HG03175 (cell line): ENCODE data around the gene SPDYE17.
"Not testable (repeated sequence)": the region's sequence is repeated elsewhere in the genome, so short reads cannot be mapped to it uniquely, and the experiment has no call there.

ENCODE experiments used
- ATAC-seq: cut with Tn5 transposase; IDR thresholded peaks from one replicate; pipeline ENCODE4 v1.9.1; 2021; ENCODE audit warnings: mild to moderate bottlenecking, moderate library complexity; ENCODE audit not compliant: unreplicated experiment

The SPDYE17 gene, protein sequence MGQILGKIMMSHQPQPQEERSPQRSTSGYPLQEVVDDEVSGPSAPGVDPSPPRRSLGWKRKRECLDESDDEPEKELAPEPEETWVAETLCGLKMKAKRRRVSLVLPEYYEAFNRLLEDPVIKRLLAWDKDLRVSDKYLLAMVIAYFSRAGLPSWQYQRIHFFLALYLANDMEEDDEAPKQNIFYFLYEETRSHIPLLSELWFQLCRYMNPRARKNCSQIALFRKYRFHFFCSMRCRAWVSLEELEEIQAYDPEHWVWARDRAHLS

DNA sequence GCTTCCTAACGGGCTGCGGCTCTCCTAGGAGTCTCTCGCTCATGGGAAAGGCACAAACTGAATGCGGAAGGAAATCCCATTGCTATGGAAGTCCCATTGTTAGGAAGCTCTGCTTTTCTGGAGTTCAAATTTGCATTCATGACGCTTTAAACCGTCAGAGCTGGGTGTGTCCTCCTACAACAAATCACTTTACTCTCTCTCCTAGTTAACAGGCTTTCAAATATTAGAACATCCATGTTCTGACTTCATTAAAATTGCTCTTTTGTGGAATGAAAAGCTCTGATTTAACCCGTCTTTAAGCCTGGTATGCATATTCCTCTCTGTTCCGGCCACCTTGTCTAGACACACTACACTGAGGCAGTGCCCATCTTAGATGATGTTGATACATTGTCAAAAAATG, at the start of gene SPDYE17:
TSS of gene SPDYE17 (minus strand) at position 101 of the 400 bp plus-strand sequence. CDS start 1,791 bp downstream, outside the sequence.
- ATAC-seq: not testable (repeated sequence)

- not testable (repeated sequence) for ATAC-seq
Measured at GRCh38 chr7:77080236-77080635, 48.1 kb upstream of the SPDYE17 start.

DNA sequence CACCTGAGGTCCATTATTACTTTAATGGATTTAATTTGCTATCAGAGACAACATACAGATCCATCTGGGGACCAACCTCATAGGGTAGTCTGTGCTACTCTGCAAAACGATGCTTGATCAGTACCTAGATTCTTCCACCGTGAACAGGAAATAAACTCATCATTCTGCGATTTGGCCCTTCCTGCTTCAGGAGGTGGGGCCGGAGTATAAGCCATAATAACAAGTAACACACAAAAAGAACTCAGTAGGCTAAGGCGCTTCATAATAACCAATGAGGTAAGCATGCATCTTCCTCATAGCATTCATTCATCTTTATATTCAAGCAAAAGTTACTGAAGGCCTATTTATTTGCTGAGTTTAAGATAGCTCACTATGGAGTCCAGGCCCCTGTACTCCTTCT, 47.5 kb upstream of the SPDYE17 start:
- ATAC-seq: not testable (repeated sequence)

GRCh38 chr7:77079112-77079511, 47.0 kb upstream of the SPDYE17 start:
- ATAC-seq: not testable (repeated sequence)

- ATAC-seq: not testable (repeated sequence)
Measured at GRCh38 chr7:77077060-77077459, 44.9 kb upstream of the SPDYE17 start.

DNA sequence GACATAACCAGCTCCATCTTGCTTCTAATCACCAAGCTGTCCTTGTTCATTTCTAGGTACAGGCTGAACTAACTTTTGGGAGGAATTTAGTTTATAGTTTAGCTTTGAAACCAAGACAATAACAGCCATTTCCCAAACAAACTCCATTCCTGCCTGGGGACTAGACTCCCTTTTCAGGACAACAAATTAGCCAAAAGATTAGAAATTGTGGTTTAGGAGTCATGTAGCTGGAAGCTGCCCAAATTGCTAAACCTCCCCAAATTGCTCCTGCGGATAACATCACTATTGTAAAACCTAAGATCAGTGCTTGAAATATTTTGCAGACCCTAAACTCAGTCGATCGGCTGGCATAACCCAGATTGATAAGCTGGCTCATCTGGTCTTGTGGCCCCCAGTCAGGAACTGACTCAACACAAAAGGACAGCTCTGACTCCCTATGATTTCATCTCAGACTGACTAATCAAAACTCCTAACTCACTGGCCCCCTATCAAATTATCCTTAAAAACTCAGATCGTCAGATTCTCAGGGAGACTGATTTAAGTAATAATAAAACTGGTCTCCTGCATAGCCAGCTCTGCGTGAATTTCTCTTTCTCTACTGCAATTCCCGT, 42.7 kb upstream of the SPDYE17 start:
- not testable (repeated sequence) for ATAC-seq

- not testable (repeated sequence) for ATAC-seq
Measured at GRCh38 chr7:77071108-77071507, 38.9 kb upstream of the SPDYE17 start.

DNA sequence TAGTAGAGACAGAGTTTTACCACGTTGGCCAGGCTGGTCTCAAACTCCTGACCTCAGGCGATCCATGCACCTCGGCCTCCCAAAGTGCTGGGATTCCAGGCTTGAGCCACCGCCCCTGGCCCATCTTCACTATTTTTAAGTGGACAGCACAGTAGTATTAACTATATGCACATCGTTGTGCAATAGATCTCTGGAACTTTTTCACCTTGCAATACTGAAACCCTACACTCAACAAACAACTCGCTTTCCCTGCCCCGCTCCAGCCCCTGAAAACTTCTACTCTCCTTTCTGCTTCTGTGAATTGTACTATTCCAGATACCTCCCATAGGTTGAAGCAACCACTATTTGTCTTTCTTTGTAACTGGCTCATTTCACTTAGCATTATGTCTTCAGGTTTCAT, 33.7 kb upstream of the SPDYE17 start:
- ATAC-seq: not testable (repeated sequence)

DNA sequence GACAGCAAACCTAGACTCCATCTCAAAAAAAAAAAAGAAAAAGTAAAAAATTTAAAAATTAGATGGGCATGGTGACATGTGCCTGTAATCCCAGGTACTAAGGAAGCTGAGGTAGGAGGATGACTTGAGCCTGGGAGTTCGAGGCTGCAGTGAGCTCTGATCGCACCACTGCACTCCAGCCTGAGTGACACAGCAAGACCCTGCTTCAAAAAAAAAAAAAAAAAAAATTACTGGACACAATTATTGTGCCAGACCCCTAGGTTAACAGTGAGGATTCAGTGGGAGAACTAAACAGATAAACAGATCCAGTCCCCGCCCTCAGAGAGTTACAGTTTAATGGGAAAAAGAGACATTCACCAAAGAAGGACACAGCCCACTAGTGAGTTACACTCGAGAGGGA, 31.6 kb upstream of the SPDYE17 start:
- not testable (repeated sequence) for ATAC-seq

DNA sequence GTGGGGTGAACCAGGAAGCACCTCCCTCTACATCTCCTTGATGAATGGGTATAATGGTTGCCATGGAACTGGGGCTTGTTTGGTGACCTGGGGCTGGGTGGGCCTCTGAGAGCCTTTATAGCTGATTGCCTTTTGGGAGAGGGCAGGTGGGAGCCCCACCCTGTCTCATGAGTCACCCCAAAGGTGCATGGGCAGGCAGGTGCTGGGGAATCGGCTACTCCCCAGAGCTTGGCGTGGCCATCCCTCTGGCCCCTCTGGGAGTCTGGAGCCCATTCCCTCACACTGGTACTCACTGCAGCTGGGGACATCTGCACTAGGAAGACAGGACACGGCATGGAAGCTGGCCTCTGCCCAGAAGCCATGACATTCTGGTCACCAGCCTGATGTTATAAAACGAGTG, 30.4 kb upstream of the SPDYE17 start, which contains the start of gene SPDYE18:
TSS of gene SPDYE18 (minus strand) at position 2 of the 400 bp plus-strand sequence. CDS start 2,046 bp downstream, outside the sequence.
- ATAC-seq: not testable (repeated sequence)

DNA sequence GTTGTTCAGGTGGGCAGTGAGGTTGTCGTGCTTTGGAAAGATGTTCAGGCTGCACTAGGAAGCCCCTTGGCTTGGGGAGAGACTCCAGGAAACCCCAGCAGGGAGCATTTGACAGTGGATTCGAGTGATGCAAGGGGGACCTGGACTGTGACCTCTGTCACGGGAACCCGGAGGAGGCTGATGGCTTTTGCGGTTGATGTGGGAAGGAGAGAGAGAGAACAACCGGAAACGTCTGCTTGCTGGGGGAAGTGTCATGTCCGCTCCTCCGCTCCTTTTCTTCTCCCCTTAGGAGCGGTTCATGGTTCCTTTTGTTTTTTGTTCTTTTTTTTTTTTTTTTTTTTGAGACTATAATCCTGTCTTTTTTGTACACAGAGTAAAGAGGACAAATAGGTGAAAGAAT, 5.8 kb downstream of the SPDYE17 start:
- ATAC-seq: not testable (repeated sequence)

DNA sequence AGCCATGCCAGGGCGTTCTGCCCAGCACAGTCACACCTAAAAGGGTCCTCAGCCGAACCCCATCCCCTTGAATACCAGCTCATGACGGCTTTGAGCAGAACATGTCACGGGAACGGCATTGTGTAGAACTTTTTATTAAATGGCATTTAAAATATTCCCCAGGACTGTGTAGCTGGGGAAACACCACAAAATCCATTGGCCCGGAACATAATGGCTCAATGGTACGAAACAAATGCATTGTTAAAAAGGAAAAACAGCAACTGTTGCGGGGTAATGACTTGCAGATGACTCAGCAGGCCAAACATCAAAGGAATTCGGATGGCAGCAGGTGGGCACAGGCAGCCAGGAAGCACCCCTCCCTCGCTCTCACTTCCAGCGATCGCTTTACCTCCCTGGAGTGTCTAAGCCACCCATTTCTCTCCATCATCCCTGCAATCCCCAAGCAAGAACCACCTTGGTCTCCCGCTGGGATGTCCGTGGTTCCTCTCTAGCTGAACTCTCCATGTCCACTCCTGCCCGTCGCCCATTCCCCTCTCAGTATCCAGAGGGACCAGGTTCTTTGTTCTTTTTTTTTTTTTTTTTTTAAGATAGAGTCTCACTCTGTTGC, 22.0 kb downstream of the SPDYE17 start:
- ATAC-seq: not testable (repeated sequence)

- not testable (repeated sequence) for ATAC-seq
Measured at GRCh38 chr7:77008000-77008399, 24.2 kb downstream of the SPDYE17 start.

DNA sequence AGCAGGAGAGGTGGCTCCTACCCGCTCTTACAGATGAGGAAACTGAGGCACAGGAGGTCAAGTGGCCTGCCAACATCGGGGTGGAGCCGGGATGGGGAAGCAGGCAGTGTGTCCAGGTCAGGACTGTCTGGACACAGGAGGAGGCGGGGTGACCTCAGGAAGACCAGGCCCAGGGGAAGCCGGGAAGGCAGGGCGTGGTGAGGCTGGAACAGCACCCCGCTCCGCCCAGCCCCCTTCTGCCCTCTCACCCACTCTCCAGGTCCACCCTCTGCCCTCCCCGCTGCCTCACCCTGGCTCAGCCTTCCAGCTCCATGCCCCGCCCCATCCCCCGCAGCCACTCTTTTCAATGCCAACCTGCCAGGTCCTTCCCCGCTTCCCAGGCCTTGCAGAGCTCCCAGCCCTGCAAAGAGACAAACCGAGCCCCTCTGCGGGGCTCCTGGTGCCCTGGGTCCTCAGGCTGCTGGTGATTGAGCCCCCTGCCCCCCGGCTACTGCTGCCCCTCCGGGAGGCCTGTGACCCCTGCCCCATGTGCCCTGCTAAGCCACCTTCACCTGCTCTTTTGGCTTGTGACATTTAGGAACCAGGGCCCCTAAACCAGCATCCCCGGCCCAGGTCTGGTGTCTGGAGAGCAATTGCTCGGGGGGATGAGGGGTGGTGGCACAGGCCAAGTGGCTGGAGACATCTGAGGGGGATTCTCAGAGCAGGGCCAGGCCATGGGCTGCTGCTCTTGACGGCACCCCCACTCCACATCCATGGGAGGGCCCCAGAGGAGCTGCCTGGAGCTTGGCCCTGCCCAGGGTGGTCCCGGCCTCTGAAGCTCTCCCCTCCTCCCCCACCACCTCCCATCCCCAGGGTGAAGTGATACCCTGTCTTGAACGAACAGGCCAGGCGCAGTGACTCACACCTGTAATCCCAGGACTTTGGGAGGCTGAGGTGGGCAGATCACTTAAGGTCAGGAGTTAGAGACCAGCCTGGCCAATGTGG, 25.7 kb downstream of the SPDYE17 start:
- not testable (repeated sequence) for ATAC-seq

DNA sequence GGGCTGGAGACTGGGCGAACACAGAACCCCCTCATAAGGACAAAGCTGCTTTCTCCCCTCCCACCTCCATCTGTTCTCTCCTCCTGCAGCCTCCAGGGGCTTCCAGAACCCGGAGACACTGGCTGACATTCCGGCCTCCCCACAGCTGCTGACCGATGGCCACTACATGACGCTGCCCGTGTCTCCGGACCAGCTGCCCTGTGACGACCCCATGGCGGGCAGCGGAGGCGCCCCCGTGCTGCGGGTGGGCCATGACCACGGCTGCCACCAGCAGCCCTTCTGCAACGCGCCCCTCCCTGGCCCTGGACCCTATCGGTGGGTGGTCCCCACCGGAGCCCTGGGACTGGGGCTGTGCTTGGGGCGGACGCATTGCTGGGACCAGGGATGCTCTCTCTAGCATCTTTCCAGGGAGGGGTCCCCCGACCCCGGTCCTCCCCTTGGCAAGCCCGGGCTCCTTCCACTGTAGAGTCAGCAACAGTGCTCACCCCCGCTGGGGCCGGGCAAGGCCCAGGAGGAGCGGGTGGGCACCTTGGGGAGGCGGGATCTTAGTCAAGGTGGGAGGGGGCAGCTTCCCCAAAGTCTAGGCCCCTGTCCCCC, 26.6 kb downstream of the SPDYE17 start:
- ATAC-seq: not testable (repeated sequence)

GRCh38 chr7:77004151-77004550, 28.0 kb downstream of the SPDYE17 start:
- not testable (repeated sequence) for ATAC-seq

- ATAC-seq: not testable (repeated sequence)
Measured at GRCh38 chr7:77003241-77003640, 28.9 kb downstream of the SPDYE17 start.

DNA sequence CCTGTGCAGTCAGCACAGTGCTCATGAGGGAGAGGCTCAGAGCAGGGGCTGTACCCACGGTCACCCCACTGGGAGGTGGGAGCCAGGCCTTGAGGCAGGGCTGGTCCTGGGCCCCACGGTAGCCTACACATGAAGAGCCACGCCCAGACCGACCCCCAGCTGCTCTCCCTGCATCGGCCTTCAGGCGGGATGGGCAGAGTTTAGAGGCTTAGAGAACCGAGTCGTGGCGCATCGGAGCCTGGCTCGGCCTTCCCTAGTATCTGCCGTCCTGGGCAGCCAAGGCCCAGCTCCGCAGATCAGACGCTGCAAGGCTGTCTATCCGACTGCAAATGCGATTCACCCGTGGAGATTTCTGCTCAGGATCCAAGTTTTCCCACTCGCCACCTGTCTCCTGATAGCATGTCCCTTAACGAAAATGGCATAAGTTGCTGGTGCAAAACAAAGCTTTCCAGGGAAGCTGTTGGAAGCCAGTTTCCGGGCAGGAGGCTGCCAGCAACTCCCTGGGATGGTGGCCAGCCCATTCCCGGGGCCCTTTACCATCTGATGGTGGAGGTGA, 29.4 kb downstream of the SPDYE17 start:
- ATAC-seq: not testable (repeated sequence)

DNA sequence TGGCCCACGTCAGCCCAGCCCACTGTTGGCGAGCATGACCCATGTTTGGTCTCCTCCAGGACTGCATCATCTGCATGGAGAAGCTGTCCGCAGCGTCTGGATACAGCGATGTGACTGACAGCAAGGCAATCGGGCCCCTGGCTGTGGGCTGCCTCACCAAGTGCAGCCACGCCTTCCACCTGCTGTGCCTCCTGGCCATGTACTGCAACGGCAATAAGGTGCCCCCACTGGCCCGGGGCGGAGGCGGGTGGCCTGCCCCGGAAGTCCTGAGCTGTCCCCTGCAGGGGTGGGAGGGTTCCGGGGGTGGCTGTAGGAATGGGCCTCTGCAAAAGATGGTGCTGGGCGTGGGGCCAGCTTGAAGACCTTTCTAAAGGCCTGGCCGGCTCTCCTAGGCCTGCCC, 30.1 kb downstream of the SPDYE17 start:
- ATAC-seq: not testable (repeated sequence)
